ENCODE data around the gene CD52. TPM values are rescaled to one million over a fixed set of nuclear protein-coding genes. Genes with fewer than 3 reads are reported as not detected.

Gene CD52
- total and polyA plus RNA-seq, 2 of the 13 experiments (the other 11 are each of a cell fraction or from before 2014, with no cell fraction given), result 0.32 TPM; not detected in 1

GRCh38 chr1:26297791-26298124 is 20.0 kb upstream of the CD52 start:
- no peak for TF ChIP-seq RBFOX2 (IDR thresholded peaks at IDR 0.05; ENCODE audit: low read depth, low read length)
- TF ChIP-seq HNF1B (CRISPR knock-in tag; IDR thresholded peaks at IDR 0.05), result no peak
- TF ChIP-seq ZNF558 (CRISPR knock-in tag; IDR thresholded peaks at IDR 0.05; ENCODE audit: borderline replicate concordance), result no peak
- TF ChIP-seq ZKSCAN8 (CRISPR knock-in tag; IDR thresholded peaks at IDR 0.05; ENCODE audit: borderline replicate concordance), result no peak
- TF ChIP-seq HIC2 (CRISPR knock-in tag; IDR thresholded peaks at IDR 0.05; ENCODE audit: low read depth), result no peak
- TF ChIP-seq GTF2F1 (IDR thresholded peaks at IDR 0.05; ENCODE audit: low read length), result no peak
- no peak for TF ChIP-seq SNAPC2 (CRISPR knock-in tag; IDR thresholded peaks at IDR 0.05)
- no peak for TF ChIP-seq ZNF260 (CRISPR knock-in tag; IDR thresholded peaks at IDR 0.05; ENCODE audit: borderline replicate concordance, low read depth)
- DNase-seq (ENCODE audit: low spot score) (no peak), ATAC-seq (no peak), FAIRE-seq (no peak)
- no peak overlapping the region for H2AFZ ChIP-seq (ENCODE audit: low read length)
- no peaks in the 10 kb centered on the region for H4K20me1 ChIP-seq (ENCODE audit: insufficient read depth, low read length)
- H3K9ac ChIP-seq (ENCODE audit: insufficient read depth, low read depth, low read length), result no peak overlapping the region
- no peak overlapping the region for H3K4me3 ChIP-seq (replicated peaks in 1 of 3; ENCODE audit: insufficient read depth in 1 of 3, low read depth in 2 of 3, low read length in 3 of 3)
- CTCF ChIA-PET (ENCODE audit: low intra/inter-chr PET ratio, low total read pairs), result no interaction called here
- in situ Hi-C loops (cut with HindIII; ENCODE audit: extremely low pct_ligation_motif_present, low pct_unique_long_range_greater_than_20kb), result no loop called here
- WGBS (ENCODE audit: low lambda C conversion rate), result 93% methylated on average over 3 of the region's 6 CpGs
- intact Hi-C loops (cut with micrococcal nuclease; ENCODE audit: unreplicated experiment), result no loop called here
- H3K9me3 ChIP-seq (ENCODE audit: low read length), result no peaks in the 10 kb centered on the region
- no TSS peak for BruUV-seq (replicated peaks)
- peaks cover 4% of the 10 kb centered on the region for H3K4me1 ChIP-seq (ENCODE audit: insufficient read depth, low read length)
- no peaks in the 10 kb centered on the region for H3K79me2 ChIP-seq (ENCODE audit: insufficient read depth, low read length)
- H3K36me3 ChIP-seq (replicated peaks in 1 of 2; ENCODE audit: control insufficient read depth in 1 of 2, insufficient read depth in 2 of 2, low read length in 2 of 2), result peaks cover 0 to 1% of the 10 kb centered on the region in 2 experiments; a peak in 1 of 5 replicates
- H3K4me2 ChIP-seq (ENCODE audit: low read depth, low read length), result no peak overlapping the region
- POLR2A ChIA-PET, result no interaction called here
- H3K27me3 ChIP-seq (ENCODE audit: control insufficient read depth in 1 of 2, insufficient read depth in 2 of 2, low read length in 2 of 2), result no peaks in the 10 kb centered on the region
- H3K27ac ChIP-seq (ENCODE audit: extremely low read length, insufficient read depth, low read length), result no peak overlapping the region

Measured in HepG2 (cell line).